PC-3 (cell line): ENCODE data around the gene PUM2.

Experiments used
- EZH2 ChIP-seq: fragments of 300-600 bp; sonication (generic); IDR thresholded peaks from one replicate; pipeline ENCODE4 v1.6.1; 2017; ENCODE audit warnings: antibody characterized with exemption, mild to moderate bottlenecking, low read length; ENCODE audit not compliant: unreplicated experiment
- TF ChIP-seq, protein P1 (sequence below): fragments of 300-600 bp; sonication (generic); conservative IDR thresholded peaks from 2 replicates; pipeline ENCODE4 v1.5.1; 2017; ENCODE audit warnings: antibody characterized with exemption, low read depth, mild to moderate bottlenecking, low read length

DNA sequence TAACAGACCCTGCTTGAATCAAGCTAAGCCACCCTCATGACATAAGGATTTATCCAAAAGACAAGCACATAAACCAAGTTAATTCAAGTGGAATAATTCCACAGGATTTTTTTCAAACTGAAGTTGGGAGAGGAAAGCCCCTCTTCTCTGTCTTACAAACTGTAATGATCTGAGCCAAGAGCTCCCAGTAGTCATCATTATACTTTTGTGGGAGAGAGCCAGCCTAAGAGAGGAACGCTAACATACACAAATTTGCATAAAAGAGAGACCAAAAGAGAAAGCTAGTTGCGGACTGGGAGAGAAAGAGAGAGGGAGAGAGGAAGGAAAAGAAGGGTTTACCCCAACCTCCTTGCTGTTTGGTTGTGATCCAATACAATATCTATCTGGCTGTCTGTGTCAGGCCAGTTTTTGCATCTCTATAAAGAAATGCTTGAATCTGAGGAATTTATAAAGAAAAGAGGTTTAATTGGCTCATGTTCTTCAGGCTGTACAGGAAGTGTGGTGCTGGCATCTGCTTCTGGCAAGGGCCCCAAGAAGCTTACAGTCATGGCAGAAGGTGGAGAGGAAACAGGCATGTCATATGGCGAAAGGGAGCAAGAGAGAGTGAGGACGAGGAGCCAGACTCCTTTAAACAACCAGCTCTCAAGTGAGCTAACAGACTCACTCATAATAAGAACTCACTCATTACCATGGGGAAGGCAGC, 20.8 kb upstream of the PUM2 start:
- TF ChIP-seq, protein P1, sequence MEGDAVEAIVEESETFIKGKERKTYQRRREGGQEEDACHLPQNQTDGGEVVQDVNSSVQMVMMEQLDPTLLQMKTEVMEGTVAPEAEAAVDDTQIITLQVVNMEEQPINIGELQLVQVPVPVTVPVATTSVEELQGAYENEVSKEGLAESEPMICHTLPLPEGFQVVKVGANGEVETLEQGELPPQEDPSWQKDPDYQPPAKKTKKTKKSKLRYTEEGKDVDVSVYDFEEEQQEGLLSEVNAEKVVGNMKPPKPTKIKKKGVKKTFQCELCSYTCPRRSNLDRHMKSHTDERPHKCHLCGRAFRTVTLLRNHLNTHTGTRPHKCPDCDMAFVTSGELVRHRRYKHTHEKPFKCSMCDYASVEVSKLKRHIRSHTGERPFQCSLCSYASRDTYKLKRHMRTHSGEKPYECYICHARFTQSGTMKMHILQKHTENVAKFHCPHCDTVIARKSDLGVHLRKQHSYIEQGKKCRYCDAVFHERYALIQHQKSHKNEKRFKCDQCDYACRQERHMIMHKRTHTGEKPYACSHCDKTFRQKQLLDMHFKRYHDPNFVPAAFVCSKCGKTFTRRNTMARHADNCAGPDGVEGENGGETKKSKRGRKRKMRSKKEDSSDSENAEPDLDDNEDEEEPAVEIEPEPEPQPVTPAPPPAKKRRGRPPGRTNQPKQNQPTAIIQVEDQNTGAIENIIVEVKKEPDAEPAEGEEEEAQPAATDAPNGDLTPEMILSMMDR: no peak
- no peak for TF ChIP-seq EZH2
